IPS DF 19.7 (cell line): Measurements from ENCODE around the gene MSI2.
"Not testable (repeated sequence)": the region's sequence is repeated elsewhere in the genome, so short reads cannot be mapped to it uniquely, and the experiment has no call there.

Experiments
- DNase-seq: peaks from one replicate; pipeline ENCODE4 v3.0.0-alpha.2; 2013; ENCODE audit warnings: low read depth, low spot score

MSI2 gene

GRCh38 chr17:57255776-57256681 lies at the start of gene MSI2:
Gene MSI2, plus strand, starts transcription at chr17:57256523. Its CDS starts 220 bp downstream, at chr17:57256743.
- no peak for DNase-seq

GRCh38 chr17:57206928-57207327 lies 49.4 kb upstream of the MSI2 start:
- no peak for DNase-seq

GRCh38 chr17:57207396-57207795 lies 48.9 kb upstream of the MSI2 start:
- DNase-seq = no peak

GRCh38 chr17:57210224-57210553 lies 46.1 kb upstream of the MSI2 start:
- no peak for DNase-seq

DNA sequence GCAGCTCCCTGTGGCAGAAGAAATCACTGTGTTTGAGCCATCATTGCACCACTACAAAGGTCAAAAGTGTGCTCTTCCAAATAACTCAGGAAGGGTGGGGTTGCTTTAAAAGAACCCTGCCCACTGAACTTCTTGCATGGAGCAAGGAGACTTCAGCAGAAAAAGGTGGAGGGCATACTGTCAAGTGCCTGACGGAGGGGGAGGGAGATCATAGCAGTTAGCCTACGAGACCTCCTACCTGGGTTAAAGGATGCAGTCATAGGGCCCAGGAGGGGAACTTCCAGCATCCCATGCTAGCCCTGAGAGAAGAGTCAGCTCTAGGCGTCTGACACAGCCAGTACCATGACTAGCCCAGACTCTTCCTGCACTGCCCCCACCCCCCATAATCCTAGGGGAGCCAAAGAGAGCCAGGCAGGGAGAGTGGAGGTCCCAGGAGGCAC lies 45.3 kb upstream of the MSI2 start:
- no peak for DNase-seq

GRCh38 chr17:57211543-57211942 lies 44.8 kb upstream of the MSI2 start:
- no peak for DNase-seq

GRCh38 chr17:57213180-57213825 lies 43.0 kb upstream of the MSI2 start:
- no peak for DNase-seq

DNA sequence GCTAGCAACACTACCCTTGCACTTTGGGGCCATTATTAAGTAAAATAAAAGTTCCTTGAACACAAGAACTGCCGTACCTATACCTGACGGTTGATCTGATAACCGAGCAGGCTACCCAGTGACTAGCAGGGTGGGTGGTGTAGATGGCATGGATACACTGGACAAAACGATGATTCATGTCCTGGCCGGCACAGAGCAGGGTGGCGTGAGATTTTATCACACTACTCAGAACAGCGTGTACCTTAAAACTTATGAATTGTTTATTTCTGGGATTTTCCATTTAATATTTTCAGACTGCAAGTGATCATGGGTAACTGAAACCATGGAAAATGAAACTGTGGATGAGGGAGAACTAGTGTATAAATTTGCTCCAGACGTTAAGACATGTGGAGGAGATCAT lies 41.0 kb upstream of the MSI2 start:
- no peak for DNase-seq

- no peak for DNase-seq
Observed at GRCh38 chr17:57221366-57222350, 34.7 kb upstream of the MSI2 start.

GRCh38 chr17:57222422-57222821 lies 33.9 kb upstream of the MSI2 start:
- DNase-seq = not testable (repeated sequence)

- DNase-seq = no peak
Observed at GRCh38 chr17:57225127-57225526, 31.2 kb upstream of the MSI2 start.

GRCh38 chr17:57226793-57227192 lies 29.5 kb upstream of the MSI2 start:
- no peak for DNase-seq

GRCh38 chr17:57228911-57229310 lies 27.4 kb upstream of the MSI2 start:
- DNase-seq = no peak

- no peak for DNase-seq
Observed at GRCh38 chr17:57234061-57234738, 22.1 kb upstream of the MSI2 start.

GRCh38 chr17:57234739-57235092 lies 21.6 kb upstream of the MSI2 start:
- no peak for DNase-seq

DNA sequence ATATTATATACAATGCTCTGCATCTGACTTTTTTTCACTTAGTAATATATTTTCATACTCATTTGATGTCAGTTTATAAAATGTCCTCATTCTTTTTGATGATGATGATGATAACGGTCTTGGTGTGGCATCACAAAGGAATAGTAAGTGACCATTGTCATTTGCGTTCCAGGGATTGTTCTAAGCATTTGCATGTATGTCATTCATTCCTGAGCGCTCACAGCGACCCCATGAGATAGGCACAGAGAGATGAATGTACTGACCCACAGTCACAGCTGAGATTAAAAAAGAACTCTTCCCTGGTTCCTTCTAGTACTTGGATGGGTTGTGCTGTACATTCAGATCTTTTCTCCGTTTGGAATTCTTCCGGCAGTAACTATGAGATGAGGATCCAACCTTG lies 21.2 kb upstream of the MSI2 start:
- DNase-seq = no peak

GRCh38 chr17:57236686-57237299 lies 19.5 kb upstream of the MSI2 start:
- DNase-seq = no peak

GRCh38 chr17:57240648-57241047 lies 15.7 kb upstream of the MSI2 start:
- DNase-seq = no peak

GRCh38 chr17:57242148-57242547 lies 14.2 kb upstream of the MSI2 start:
- no peak for DNase-seq

GRCh38 chr17:57243171-57243622 lies 13.1 kb upstream of the MSI2 start:
- no peak for DNase-seq

- DNase-seq = no peak
Observed at GRCh38 chr17:57245786-57246185, 10.5 kb upstream of the MSI2 start.
